Breast epithelium (tissue), 4 donors: ENCODE results near the gene EVA1A. TPM values are rescaled to one million over a fixed set of nuclear protein-coding genes. Genes with fewer than 3 reads are reported as not detected.
"Not testable (repeated sequence)": the region's sequence is repeated elsewhere in the genome, so short reads cannot be mapped to it uniquely, and the experiment has no call there.

Experiments
- DNase-seq, 2 donors: peaks; one replicate each; pipeline ENCODE4 v3.0.0-alpha.2; 2019; ENCODE audit warnings: low spot score in 2 of 2
- H3K27ac ChIP-seq, 2 donors: fragments of 200-600 bp; sonication (generic) in 1 of 2; one replicate each; pipeline ENCODE4 v1.5.1; 2016 to 2019; ENCODE audit warnings: mild to moderate bottlenecking in 1 of 2
- H3K27me3 ChIP-seq, 2 donors: fragments of 200-600 bp; sonication (generic) in 1 of 2; one replicate each; pipeline versions ENCODE4 v1.5.1 to v1.6.0; 2017 to 2019; ENCODE audit warnings: control low read depth in 1 of 2, mild to moderate bottlenecking in 1 of 2
- H3K36me3 ChIP-seq: fragments of 200-600 bp; one replicate; pipeline ENCODE4 v1.5.1; 2019
- H3K4me1 ChIP-seq, 2 donors: fragments of 200-600 bp; sonication (generic); one replicate each; pipeline ENCODE4 v1.5.1; 2016 to 2019; ENCODE audit warnings: control low read depth in 1 of 2
- H3K4me3 ChIP-seq, 3 donors: fragments of 200-600 bp; sonication (generic); 1 replicate in 2 of 3; 2 replicates in 1 of 3; pipeline ENCODE4 v1.5.1; 2016 to 2019; ENCODE audit warnings: mild to moderate bottlenecking in 3 of 3, moderate library complexity in 2 of 3
- H3K9me3 ChIP-seq, 2 donors: fragments of 200-600 bp; sonication (generic) in 1 of 2; one replicate each; pipeline ENCODE4 v1.5.1; 2016 to 2019; ENCODE audit warnings: control low read depth in 1 of 2
- POLR2A ChIP-seq: fragments of 450-650 bp; IDR thresholded peaks from one replicate; pipeline ENCODE4 v1.6.1; 2016; ENCODE audit warnings: antibody characterized with exemption, mild to moderate bottlenecking, moderate library complexity
- POLR2AphosphoS5 ChIP-seq, 3 donors: sonication (generic); formaldehyde crosslinking; IDR thresholded peaks; one replicate each; pipeline ENCODE4 v1.6.1; 2017; ENCODE audit warnings: antibody characterized with exemption in 3 of 3
- intact Hi-C: fragments of 100-400 bp; cut with DNase I; formaldehyde crosslinking; loops from one replicate; pipeline ENCODE4 v1.15.1; 2023; ENCODE audit warnings: low total_unique reads
- total RNA-seq, 3 donors: library from RNA; depleted of rRNA; stranded (reverse); fragments of >200 nt; gene quantifications; one replicate each; pipeline ENCODE4 v1.1.0, GENCODE V29; 2016
- TF ChIP-seq, protein P1 (sequence below), 3 donors: fragments of 450-650 bp; IDR thresholded peaks; one replicate each; pipeline ENCODE4 v1.5.1; 2016 to 2017; ENCODE audit warnings: antibody characterized with exemption in 3 of 3, mild to moderate bottlenecking in 3 of 3, moderate library complexity in 3 of 3

Gene EVA1A
- total RNA-seq, 3 donors from 2014 or later = 5.2 to 10.4 TPM; not detected in 1

GRCh38 chr2:75480971-75481836 is 79.5 kb downstream of the EVA1A start:
- H3K27me3 ChIP-seq = no peaks in the 10 kb centered on the region
- no peaks in the 10 kb centered on the region for H3K36me3 ChIP-seq
- intact Hi-C loops = no loop called here
- no peak for DNase-seq
- TF ChIP-seq POLR2AphosphoS5 (IDR thresholded peaks at IDR 0.05) = no peak
- TF ChIP-seq POLR2A = no peak
- TF ChIP-seq, protein P1, sequence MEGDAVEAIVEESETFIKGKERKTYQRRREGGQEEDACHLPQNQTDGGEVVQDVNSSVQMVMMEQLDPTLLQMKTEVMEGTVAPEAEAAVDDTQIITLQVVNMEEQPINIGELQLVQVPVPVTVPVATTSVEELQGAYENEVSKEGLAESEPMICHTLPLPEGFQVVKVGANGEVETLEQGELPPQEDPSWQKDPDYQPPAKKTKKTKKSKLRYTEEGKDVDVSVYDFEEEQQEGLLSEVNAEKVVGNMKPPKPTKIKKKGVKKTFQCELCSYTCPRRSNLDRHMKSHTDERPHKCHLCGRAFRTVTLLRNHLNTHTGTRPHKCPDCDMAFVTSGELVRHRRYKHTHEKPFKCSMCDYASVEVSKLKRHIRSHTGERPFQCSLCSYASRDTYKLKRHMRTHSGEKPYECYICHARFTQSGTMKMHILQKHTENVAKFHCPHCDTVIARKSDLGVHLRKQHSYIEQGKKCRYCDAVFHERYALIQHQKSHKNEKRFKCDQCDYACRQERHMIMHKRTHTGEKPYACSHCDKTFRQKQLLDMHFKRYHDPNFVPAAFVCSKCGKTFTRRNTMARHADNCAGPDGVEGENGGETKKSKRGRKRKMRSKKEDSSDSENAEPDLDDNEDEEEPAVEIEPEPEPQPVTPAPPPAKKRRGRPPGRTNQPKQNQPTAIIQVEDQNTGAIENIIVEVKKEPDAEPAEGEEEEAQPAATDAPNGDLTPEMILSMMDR (IDR thresholded peaks at IDR 0.05) = no peak
- no peak overlapping the region for H3K27ac ChIP-seq
- no peaks in the 10 kb centered on the region for H3K4me1 ChIP-seq
- H3K4me3 ChIP-seq = no peak overlapping the region
- H3K9me3 ChIP-seq = no peaks in the 10 kb centered on the region

DNA sequence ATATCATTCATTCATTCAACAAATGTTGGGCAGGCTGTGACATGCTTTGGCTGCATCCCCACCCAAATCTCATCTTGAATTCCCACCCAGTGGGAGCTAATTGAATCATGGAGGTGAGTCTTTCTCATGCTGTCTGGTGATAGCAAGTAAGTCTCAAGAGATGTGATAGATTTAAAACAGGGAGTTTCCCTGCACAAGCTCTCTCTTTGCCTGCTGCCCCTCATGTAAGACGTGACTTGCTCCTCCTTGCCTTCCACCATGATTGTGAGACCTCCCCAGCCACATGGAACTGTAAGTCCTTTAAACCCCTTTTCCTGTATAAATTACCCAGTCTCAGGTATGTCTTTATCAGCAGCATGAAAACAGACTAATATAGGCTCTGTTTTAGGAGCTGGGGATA is 83.0 kb downstream of the EVA1A start:
- H3K36me3 ChIP-seq, H3K27me3 ChIP-seq, H3K27ac ChIP-seq, H3K4me3 ChIP-seq, H3K9me3 ChIP-seq, intact Hi-C loops, H3K4me1 ChIP-seq, DNase-seq: not testable (repeated sequence)

DNA sequence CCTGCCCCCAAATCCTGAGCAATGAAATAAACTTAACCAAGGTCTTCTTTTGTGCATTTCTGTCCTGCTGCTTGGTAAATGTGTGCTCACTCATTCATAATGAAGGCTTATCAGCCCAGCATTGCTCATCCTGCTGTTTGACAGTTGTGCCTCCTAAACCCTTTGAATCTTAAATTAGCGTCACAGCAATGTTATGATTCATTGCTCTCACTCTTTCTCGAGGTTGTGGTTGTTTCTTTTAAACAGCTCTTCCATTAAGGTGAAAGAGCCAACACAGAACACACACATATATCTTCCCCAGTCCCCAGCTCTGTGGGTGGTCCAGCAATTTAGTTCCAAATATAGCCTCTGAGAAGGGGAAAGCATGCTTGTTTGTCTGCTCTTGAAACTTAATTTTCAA is 84.0 kb downstream of the EVA1A start:
- TF ChIP-seq POLR2AphosphoS5 (IDR thresholded peaks at IDR 0.05) = no peak
- TF ChIP-seq POLR2A = no peak
- TF ChIP-seq, protein P1 (IDR thresholded peaks at IDR 0.05) = no peak
- intact Hi-C loops = no loop called here
- Histone ChIP-seq H3K9me3 (no peaks in the 10 kb centered on the region), H3K4me1 (no peaks in the 10 kb centered on the region), H3K27me3 (no peaks in the 10 kb centered on the region), H3K27ac (no peak overlapping the region), H3K36me3 (no peaks in the 10 kb centered on the region), H3K4me3 (no peak overlapping the region)
- DNase-seq = no peak

DNA sequence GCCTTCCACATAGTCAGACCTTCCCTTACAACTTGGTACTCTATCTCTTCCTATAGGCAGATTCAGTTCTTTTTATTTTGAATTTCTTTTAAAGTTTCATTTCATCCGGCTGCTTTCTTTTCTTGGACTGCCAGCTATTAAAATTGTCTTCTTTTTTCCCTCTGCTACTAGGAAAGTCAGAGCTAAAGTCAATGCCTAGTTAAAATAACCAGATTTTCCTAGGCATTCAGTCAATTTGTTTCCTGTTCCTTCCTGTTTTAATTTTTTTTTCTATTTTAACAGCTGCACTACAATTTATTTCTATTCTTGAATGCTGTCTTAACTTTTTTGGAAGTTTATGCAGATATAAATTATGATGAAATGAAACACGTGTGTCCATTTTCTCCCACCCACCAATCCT is 84.8 kb downstream of the EVA1A start:
- intact Hi-C loops = no loop called here
- no peak for DNase-seq
- H3K27ac ChIP-seq = no peak overlapping the region
- no peaks in the 10 kb centered on the region for H3K27me3 ChIP-seq
- TF ChIP-seq, protein P1 (IDR thresholded peaks at IDR 0.05) = no peak
- no peak for TF ChIP-seq POLR2AphosphoS5 (IDR thresholded peaks at IDR 0.05)
- TF ChIP-seq POLR2A = no peak
- H3K36me3 ChIP-seq = no peaks in the 10 kb centered on the region
- no peak overlapping the region for H3K4me3 ChIP-seq
- H3K4me1 ChIP-seq = no peaks in the 10 kb centered on the region
- no peaks in the 10 kb centered on the region for H3K9me3 ChIP-seq

DNA sequence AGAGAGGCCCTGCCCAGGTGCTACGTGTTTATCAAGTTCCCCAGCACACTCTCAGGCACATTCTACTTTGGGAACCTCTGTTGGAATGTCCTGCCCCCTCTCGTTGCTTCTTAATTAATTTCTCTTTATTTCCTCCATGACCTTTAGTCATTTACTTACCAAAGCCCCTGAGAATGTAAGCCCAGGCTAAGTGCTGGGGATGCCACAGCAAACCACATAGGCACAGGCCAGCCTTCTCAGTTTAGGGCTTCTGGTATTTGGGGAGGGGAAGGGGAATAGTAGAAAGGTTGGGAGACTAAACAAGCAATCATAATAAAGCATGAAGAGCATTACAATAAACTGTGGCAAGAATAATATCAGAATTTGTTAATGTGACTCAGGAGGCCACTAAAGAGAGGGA is 85.7 kb downstream of the EVA1A start:
- intact Hi-C loops = no loop called here
- Histone ChIP-seq H3K4me3 (no peak overlapping the region), H3K4me1 (no peaks in the 10 kb centered on the region), H3K36me3 (no peaks in the 10 kb centered on the region), H3K27ac (no peak overlapping the region), H3K27me3 (no peaks in the 10 kb centered on the region), H3K9me3 (no peaks in the 10 kb centered on the region)
- no peak for DNase-seq
- TF ChIP-seq POLR2AphosphoS5 (IDR thresholded peaks at IDR 0.05) (no peak), POLR2A (no peak)
- TF ChIP-seq, protein P1 (IDR thresholded peaks at IDR 0.05) = no peak
